Esophagus (tissue), 2 donors: ENCODE data around the gene FNDC3B. TPM values are rescaled to one million over a fixed set of nuclear protein-coding genes. Genes with fewer than 3 reads are reported as not detected.

Experiments used
- H3K27ac ChIP-seq, 2 donors: one replicate each; pipeline ENCODE4 v1.5.1; 2013; ENCODE audit warnings: low read depth in 2 of 2, mild to moderate bottlenecking in 2 of 2, inconsistent platforms in 1 of 2, low read length in 1 of 2, moderate library complexity in 1 of 2
- H3K27me3 ChIP-seq, 2 donors: one replicate each; pipeline ENCODE4 v1.6.1; 2013; ENCODE audit warnings: low read length in 2 of 2, control low read depth in 1 of 2, mild to moderate bottlenecking in 1 of 2; ENCODE audit not compliant: insufficient read depth in 2 of 2, control insufficient read depth in 1 of 2
- H3K36me3 ChIP-seq, 2 donors: one replicate each; pipeline ENCODE4 v1.6.1; 2013; ENCODE audit warnings: low read length in 1 of 2; ENCODE audit not compliant: control insufficient read depth in 2 of 2, insufficient read depth in 2 of 2
- H3K4me1 ChIP-seq, 2 donors: one replicate each; pipeline ENCODE4 v1.6.1; 2013; ENCODE audit warnings: low read length in 1 of 2; ENCODE audit not compliant: control insufficient read depth in 2 of 2, insufficient read depth in 2 of 2
- H3K4me3 ChIP-seq, 2 donors: one replicate each; pipeline ENCODE4 v1.5.1; 2013; ENCODE audit warnings: low read length in 2 of 2, mild to moderate bottlenecking in 2 of 2, low read depth in 1 of 2, moderate library complexity in 1 of 2
- H3K9me3 ChIP-seq, 2 donors: one replicate each; pipeline ENCODE4 v1.6.1; 2013; ENCODE audit warnings: mild to moderate bottlenecking in 2 of 2, low read depth in 1 of 2, low read length in 1 of 2, moderate library complexity in 1 of 2; ENCODE audit not compliant: control insufficient read depth in 2 of 2, insufficient read depth in 1 of 2
- WGBS, 2 donors: extraction: QIAGEN DNeasy Blood & Tissue Kit; methylation state at CpG; one replicate each; pipeline ENCODE4 v1.1.7; 2013; 5-methylcytosine and 5-hydroxymethylcytosine counted together
- polyA plus RNA-seq, 2 donors: library from polyadenylated mRNA; stranded (reverse); fragments of 200-250 nt; gene quantifications; one replicate each; pipeline ENCODE4 v1.2.3, GENCODE V29; 2013
- donor health status: healthy with polysubstance abuse.
- donor health status: Bipolar disorder and iron deficiency.

Gene FNDC3B
- polyA plus RNA-seq, 2 donors = 2.8 to 3.3 TPM

GRCh38 chr3:172223870-172224269 is 184.5 kb downstream of the FNDC3B start:
- no peaks in the 10 kb centered on the region for H3K36me3 ChIP-seq
- H3K27ac ChIP-seq = no peak overlapping the region
- no peaks in the 10 kb centered on the region for H3K4me1 ChIP-seq
- no peak overlapping the region for H3K4me3 ChIP-seq
- WGBS, 2 donors = 88 to 89% methylated on average over 4 of the region's 4 CpGs
- H3K9me3 ChIP-seq = no peaks in the 10 kb centered on the region
- no peaks in the 10 kb centered on the region for H3K27me3 ChIP-seq

DNA sequence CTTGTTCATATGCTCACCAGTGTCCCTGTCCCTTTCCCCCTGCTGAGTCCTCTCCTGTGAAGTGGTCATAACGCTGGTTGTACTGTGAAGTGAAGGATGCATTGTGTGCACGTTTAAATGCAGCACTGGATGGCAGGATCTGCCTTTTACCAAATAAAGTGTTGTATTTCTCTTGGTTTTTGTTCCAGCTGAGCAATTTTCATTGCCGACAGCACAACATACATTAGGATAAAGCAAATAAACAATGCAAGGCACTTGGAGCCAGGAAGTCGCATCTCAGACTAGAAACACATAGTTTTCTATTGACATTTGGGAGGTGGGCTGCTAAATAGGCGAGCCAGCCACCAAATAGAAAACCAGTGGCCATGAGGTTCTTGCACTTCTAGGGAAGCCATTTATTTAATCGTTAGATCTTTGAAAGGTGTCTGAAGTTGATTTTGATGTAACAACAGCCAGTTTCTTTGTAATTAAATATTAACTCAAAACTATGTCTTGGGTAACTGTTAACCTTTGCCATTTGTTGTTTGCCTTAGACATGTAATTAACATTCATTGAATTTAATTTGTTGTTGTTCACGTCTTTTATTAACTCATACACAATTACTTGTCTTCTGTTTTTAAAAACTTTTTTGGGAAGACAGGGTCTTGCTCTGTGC is 185.3 kb downstream of the FNDC3B start:
- H3K36me3 ChIP-seq = no peaks in the 10 kb centered on the region
- H3K9me3 ChIP-seq = no peaks in the 10 kb centered on the region
- WGBS, 2 donors = 77 to 80% methylated on average over 7 of the region's 7 CpGs
- no peak overlapping the region for H3K27ac ChIP-seq
- no peaks in the 10 kb centered on the region for H3K4me1 ChIP-seq
- no peak overlapping the region for H3K4me3 ChIP-seq
- H3K27me3 ChIP-seq = no peaks in the 10 kb centered on the region

- Histone ChIP-seq H3K27me3 (no peaks in the 10 kb centered on the region), H3K9me3 (no peaks in the 10 kb centered on the region), H3K27ac (no peak overlapping the region), H3K4me3 (no peak overlapping the region), H3K36me3 (no peaks in the 10 kb centered on the region), H3K4me1 (no peaks in the 10 kb centered on the region)
- 84 to 97% methylated on average over 5 of the region's 5 CpGs for WGBS, 2 donors
These were observed 185.9 kb downstream of the FNDC3B start for GRCh38 chr3:172225215-172225707.

DNA sequence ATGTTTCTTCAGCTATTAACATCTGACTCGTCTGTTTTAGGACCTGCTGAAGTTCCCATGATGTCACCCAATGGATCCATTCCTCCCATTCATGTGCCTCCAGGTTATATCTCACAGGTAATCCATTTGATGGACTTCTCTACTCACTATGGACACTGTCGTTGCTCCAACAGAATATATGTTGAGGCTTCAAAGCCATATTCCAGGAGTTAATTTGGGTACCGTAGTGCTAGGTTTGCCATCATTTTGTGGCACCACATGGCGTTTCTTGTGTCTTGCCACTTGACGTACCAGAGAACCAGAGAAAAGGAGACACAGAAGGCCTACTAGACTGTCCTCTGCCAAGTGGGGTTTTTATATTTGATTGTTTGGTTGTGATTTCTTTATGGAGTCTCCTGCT is 187.5 kb downstream of the FNDC3B start:
- no peak overlapping the region for H3K4me3 ChIP-seq
- H3K9me3 ChIP-seq = no peaks in the 10 kb centered on the region
- H3K27me3 ChIP-seq = no peaks in the 10 kb centered on the region
- H3K4me1 ChIP-seq = no peaks in the 10 kb centered on the region
- no peaks in the 10 kb centered on the region for H3K36me3 ChIP-seq
- 90 to 91% methylated on average over 5 of the region's 5 CpGs for WGBS, 2 donors
- H3K27ac ChIP-seq = no peak overlapping the region

GRCh38 chr3:172227340-172228035 is 188.1 kb downstream of the FNDC3B start:
- no peak overlapping the region for H3K27ac ChIP-seq
- H3K36me3 ChIP-seq = no peaks in the 10 kb centered on the region
- WGBS, 2 donors = 87 to 91% methylated on average over 3 of the region's 3 CpGs

DNA sequence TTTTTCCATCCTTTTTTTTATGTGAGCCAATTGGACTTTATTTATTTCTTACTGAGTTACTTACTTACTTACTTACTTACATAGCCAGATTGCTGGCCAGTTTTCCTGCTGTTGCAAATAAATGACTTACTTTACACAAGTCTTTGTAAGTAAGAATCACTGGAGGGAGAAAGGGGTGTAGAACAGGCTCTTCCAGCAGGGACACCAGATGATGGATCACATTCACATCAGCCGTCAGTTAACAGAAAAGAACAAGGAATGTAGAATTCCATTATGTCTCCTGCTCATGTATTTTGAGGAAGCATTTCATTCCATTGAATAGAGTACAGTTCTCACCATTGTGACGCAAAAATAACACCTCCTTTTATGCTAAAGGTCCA is 188.6 kb downstream of the FNDC3B start:
- Histone ChIP-seq H3K27me3 (no peaks in the 10 kb centered on the region), H3K4me3 (no peak overlapping the region), H3K36me3 (no peaks in the 10 kb centered on the region), H3K4me1 (no peaks in the 10 kb centered on the region), H3K9me3 (no peaks in the 10 kb centered on the region), H3K27ac (no peak overlapping the region)
- WGBS, 2 donors = 61 to 79% methylated on average over 2 of the region's 2 CpGs

More at GRCh38 chr3:172227340-172228035, 188.1 kb downstream of the FNDC3B start:
- H3K27me3 ChIP-seq = no peaks in the 10 kb centered on the region
- no peaks in the 10 kb centered on the region for H3K9me3 ChIP-seq
- no peaks in the 10 kb centered on the region for H3K4me1 ChIP-seq
- no peak overlapping the region for H3K4me3 ChIP-seq

GRCh38 chr3:172229462-172229861 is 190.1 kb downstream of the FNDC3B start:
- Histone ChIP-seq H3K4me3 (no peak overlapping the region), H3K9me3 (no peaks in the 10 kb centered on the region), H3K4me1 (no peaks in the 10 kb centered on the region), H3K27me3 (no peaks in the 10 kb centered on the region), H3K27ac (no peak overlapping the region), H3K36me3 (no peaks in the 10 kb centered on the region)
- 90 to 95% methylated on average over 1 of the region's 1 CpG for WGBS, 2 donors

DNA sequence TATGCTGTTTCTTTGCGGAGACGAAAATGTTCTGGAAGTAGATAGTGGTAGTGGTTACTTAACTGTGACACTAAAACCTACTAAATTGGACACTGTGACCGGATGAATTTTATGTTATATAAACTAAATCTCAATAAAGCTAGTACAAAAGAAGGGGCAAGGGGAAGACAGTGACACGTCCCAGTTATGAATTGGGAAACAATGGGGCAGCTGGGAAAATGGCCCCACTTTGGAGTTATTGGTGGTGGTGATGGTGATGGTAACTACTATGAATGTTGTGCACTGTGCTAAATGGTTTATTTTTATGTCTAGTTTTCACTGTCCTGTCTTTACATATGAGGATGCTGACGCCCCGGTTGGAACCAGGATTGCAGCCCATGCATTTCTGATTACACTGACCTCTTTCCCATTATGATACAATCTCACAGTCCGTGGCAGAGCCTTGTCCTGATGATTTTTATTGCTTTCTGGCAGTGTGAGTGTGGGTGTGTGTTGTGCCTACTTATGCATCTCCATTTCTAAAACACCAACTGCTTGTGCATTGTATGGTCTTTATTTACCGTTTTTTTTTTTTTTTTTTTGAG is 192.0 kb downstream of the FNDC3B start:
- 94 to 97% methylated on average over 8 of the region's 8 CpGs for whole genome bisulfite sequencing, 2 donors
- Histone ChIP-seq H3K36me3 (no peaks in the 10 kb centered on the region), H3K4me3 (no peak overlapping the region), H3K27ac (no peak overlapping the region), H3K9me3 (no peaks in the 10 kb centered on the region), H3K4me1 (no peaks in the 10 kb centered on the region), H3K27me3 (no peaks in the 10 kb centered on the region)

DNA sequence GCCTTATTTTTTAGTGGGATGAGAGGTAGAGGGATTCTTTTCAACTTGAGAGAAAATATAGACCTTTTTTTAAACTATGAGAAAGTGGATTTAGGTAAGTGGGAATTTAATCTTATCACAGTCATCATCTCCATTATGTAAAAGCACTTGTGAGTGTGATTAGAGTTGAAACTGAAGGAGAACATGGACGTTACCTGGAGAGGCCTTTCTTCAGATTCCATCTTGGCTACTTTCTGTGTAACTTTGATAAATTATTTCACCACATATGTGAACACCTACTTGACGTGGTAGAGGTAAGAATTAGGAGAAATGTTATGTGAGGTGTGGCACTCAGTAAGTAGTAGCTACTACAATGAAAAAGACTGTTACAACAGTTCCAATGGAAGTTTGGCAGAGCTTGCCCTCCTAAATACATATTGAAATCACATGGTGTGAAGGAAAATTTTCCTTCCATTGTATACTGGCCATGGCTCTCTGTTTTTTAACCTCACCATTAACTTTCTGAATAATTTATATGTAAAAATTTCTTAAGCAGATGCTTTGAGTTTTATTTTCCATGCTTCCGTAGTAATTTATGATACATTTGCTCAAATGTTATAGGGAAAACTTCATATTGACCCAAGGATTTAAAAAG is 193.3 kb downstream of the FNDC3B start:
- Histone ChIP-seq H3K36me3 (no peaks in the 10 kb centered on the region), H3K9me3 (no peaks in the 10 kb centered on the region), H3K4me3 (no peak overlapping the region), H3K27me3 (no peaks in the 10 kb centered on the region), H3K27ac (no peak overlapping the region), H3K4me1 (no peaks in the 10 kb centered on the region)
- 77 to 89% methylated on average over 3 of the region's 3 CpGs for WGBS, 2 donors
